Measurements from ENCODE around the gene NR6A1. TPM values are rescaled to one million over a fixed set of nuclear protein-coding genes. Genes with fewer than 3 reads are reported as not detected.

NR6A1 gene
- total and polyA plus RNA-seq, 2 of the 8 experiments (the other 6 are each of a cell fraction or from before 2014, with no cell fraction given), result 93.2 to 237 TPM

- TF ChIP-seq SAP30 (IDR thresholded peaks at IDR 0.05; ENCODE audit: insufficient read depth, insufficient replicate concordance, low read length), result no peak
- no peak for TF ChIP-seq POLR2AphosphoS5 (IDR thresholded peaks at IDR 0.05; ENCODE audit: low read depth, low read length)
Measured at GRCh38 chr9:124724415-124725067, 46.6 kb downstream of the NR6A1 start (continued).

Measured in H1 (cell line).